Eye (tissue), 1 donor: ENCODE results near the gene NEDD8.
"Not testable (repeated sequence)": the region's sequence is repeated elsewhere in the genome, so short reads cannot be mapped to it uniquely, and the experiment has no call there.

Experiments
- DNase-seq: peaks from one replicate; pipeline ENCODE4 v3.0.0-alpha.2; 2015

The NEDD8 gene

GRCh38 chr14:24219080-24219479 is 13.1 kb downstream of the NEDD8 start:
- DNase-seq = no peak

GRCh38 chr14:24216876-24217275 is 15.3 kb downstream of the NEDD8 start:
- DNase-seq = not testable (repeated sequence)

GRCh38 chr14:24216345-24216699 is 15.8 kb downstream of the NEDD8 start:
- no peak for DNase-seq

- peak; percentile 96 for DNase-seq
These were observed 16.4 kb downstream of the NEDD8 start, which contains the start of gene MDP1 for GRCh38 chr14:24215495-24216344. MDP1 (minus strand) TSS chr14:24216066; CDS start chr14:24215955, 111 bp downstream.

GRCh38 chr14:24213866-24214662 is 18.1 kb downstream of the NEDD8 start:
- no peak for DNase-seq

- peak; percentile 99 for DNase-seq
These were observed 19.0 kb downstream of the NEDD8 start, which contains the start of gene CHMP4A for GRCh38 chr14:24212924-24213865. CHMP4A (minus strand) TSS chr14:24213488; CDS start chr14:24213439, 49 bp downstream.

GRCh38 chr14:24211311-24211710 is 20.9 kb downstream of the NEDD8 start:
- DNase-seq = no peak

- DNase-seq = no peak
These were observed 24.5 kb downstream of the NEDD8 start for GRCh38 chr14:24207625-24208024.

GRCh38 chr14:24207104-24207551 is 25.0 kb downstream of the NEDD8 start:
- DNase-seq = no peak

GRCh38 chr14:24206260-24207103 is 25.7 kb downstream of the NEDD8 start:
- no peak for DNase-seq

GRCh38 chr14:24204163-24205146 is 27.7 kb downstream of the NEDD8 start:
- no peak for DNase-seq

- not testable (repeated sequence) for DNase-seq
These were observed 28.8 kb downstream of the NEDD8 start for GRCh38 chr14:24203249-24203886.

GRCh38 chr14:24202538-24202937 is 29.6 kb downstream of the NEDD8 start:
- not testable (repeated sequence) for DNase-seq

GRCh38 chr14:24198814-24199524 is 33.2 kb downstream of the NEDD8 start:
- DNase-seq = no peak

GRCh38 chr14:24197056-24197450 is 35.1 kb downstream of the NEDD8 start:
- DNase-seq = no peak

GRCh38 chr14:24196071-24197055 is 35.8 kb downstream of the NEDD8 start:
- peak; percentile 25 for DNase-seq

GRCh38 chr14:24195186-24196070 is 36.7 kb downstream of the NEDD8 start, which contains the start of gene TM9SF1:
TM9SF1 (minus strand) TSS chr14:24195441; CDS start chr14:24195019, 422 bp downstream.
- DNase-seq = peak; percentile 93
